ENCODE results near the gene DHRS12. TPM values are rescaled to one million over a fixed set of nuclear protein-coding genes. Genes with fewer than 3 reads are reported as not detected.

Gene DHRS12
- total RNA-seq, 1 experiment from 2014 or later = 2.6 TPM

DNA sequence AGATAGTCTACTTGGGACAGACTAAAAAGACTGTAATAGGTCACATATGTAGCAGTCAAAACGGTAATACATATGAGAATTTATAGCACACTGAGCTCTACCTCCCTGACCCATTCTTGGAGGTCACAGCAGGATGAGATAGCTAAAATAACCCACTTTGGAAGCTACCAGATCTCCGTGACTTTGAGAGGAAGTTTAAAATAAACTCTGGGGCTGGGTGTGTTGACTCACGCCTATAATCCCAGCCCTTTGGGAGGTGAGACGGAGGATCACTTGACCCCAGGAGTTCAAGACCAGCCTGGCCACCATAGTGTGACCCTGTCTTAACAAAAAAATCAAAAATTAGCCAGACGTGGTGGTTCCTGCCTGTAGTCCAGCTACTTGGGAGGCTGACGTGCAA, 45.3 kb downstream of the DHRS12 start:
- intact Hi-C loops (cut with micrococcal nuclease) = no loop called here
- no peaks in the 10 kb centered on the region for H3K27me3 ChIP-seq (ENCODE audit: low read length)
- ChIA-PET POLR2A (ENCODE audit: unreplicated experiment) (no interaction called here), CTCF (no interaction called here)
- ATAC-seq (no peak), DNase-seq (no peak)
- H3K79me2 ChIP-seq (ENCODE audit: low read length) = no peaks in the 10 kb centered on the region
- H3K9ac ChIP-seq (ENCODE audit: low read length) = no peak overlapping the region
- no peak overlapping the region for H2AFZ ChIP-seq (ENCODE audit: low read length)
- no peaks in the 10 kb centered on the region for H3K9me3 ChIP-seq (ENCODE audit: low read length)
- H3K9me2 ChIP-seq (replicated peaks; ENCODE audit: low read length) = no peaks in the 10 kb centered on the region
- H3K4me1 ChIP-seq (ENCODE audit: insufficient read depth, low read length) = peaks cover 4% of the 10 kb centered on the region; the same call in 1 of the 2 replicates
- no peaks in the 10 kb centered on the region; the same call in none of the 2 replicates for H3K36me3 ChIP-seq (ENCODE audit: low read depth, low read length)
- H4K20me1 ChIP-seq (ENCODE audit: low read length) = no peaks in the 10 kb centered on the region
- no peak overlapping the region for H3K27ac ChIP-seq (ENCODE audit: low read length)
- H3K4me3 ChIP-seq (ENCODE audit: low read length) = no peak overlapping the region
- no TSS peak for BruUV-seq (replicated peaks)
- H3K4me2 ChIP-seq (ENCODE audit: low read length) = no peak overlapping the region
- H3F3A ChIP-seq (ENCODE audit: low read length, unreplicated experiment) = no peaks in the 10 kb centered on the region
- TF ChIP-seq EZH2phosphoT487 (IDR thresholded peaks at IDR 0.05; ENCODE audit: borderline replicate concordance, low read length) = no peak
- no peak for TF ChIP-seq EZH2 (IDR thresholded peaks at IDR 0.05; ENCODE audit: low read length, unreplicated experiment)
- TF ChIP-seq, protein P1, sequence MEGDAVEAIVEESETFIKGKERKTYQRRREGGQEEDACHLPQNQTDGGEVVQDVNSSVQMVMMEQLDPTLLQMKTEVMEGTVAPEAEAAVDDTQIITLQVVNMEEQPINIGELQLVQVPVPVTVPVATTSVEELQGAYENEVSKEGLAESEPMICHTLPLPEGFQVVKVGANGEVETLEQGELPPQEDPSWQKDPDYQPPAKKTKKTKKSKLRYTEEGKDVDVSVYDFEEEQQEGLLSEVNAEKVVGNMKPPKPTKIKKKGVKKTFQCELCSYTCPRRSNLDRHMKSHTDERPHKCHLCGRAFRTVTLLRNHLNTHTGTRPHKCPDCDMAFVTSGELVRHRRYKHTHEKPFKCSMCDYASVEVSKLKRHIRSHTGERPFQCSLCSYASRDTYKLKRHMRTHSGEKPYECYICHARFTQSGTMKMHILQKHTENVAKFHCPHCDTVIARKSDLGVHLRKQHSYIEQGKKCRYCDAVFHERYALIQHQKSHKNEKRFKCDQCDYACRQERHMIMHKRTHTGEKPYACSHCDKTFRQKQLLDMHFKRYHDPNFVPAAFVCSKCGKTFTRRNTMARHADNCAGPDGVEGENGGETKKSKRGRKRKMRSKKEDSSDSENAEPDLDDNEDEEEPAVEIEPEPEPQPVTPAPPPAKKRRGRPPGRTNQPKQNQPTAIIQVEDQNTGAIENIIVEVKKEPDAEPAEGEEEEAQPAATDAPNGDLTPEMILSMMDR (conservative IDR thresholded peaks at IDR 0.05; ENCODE audit: low read depth, low read length) = no peak

DNA sequence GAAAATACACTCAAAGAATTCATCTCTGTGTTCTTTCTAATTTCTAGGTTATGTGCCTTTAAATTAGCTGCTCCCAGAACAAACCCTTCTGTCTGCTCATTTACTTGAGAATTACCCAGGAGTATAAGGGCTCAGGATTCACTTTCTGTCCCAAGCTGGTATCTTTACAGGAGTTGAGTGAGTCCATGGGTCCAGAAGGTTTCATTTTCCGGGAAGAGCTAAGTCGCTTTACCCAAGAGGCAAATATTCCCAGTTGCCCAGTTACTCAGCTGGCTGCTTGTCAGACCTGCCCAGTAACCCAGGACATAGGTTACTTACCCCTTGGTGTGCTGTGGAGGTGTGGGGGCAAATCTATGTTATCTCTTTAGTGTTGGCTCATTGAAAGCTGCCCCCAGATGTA, 47.3 kb downstream of the DHRS12 start:
- H3K27ac ChIP-seq (ENCODE audit: low read length) = no peak overlapping the region
- no peak for TF ChIP-seq EZH2 (IDR thresholded peaks at IDR 0.05; ENCODE audit: low read length, unreplicated experiment)
- no peak for TF ChIP-seq EZH2phosphoT487 (IDR thresholded peaks at IDR 0.05; ENCODE audit: borderline replicate concordance, low read length)
- TF ChIP-seq, protein P1 (conservative IDR thresholded peaks at IDR 0.05; ENCODE audit: low read depth, low read length) = no peak
- no peaks in the 10 kb centered on the region for H3K9me2 ChIP-seq (replicated peaks; ENCODE audit: low read length)
- no peak overlapping the region for H2AFZ ChIP-seq (ENCODE audit: low read length)
- no peaks in the 10 kb centered on the region for H3K79me2 ChIP-seq (ENCODE audit: low read length)
- no peak overlapping the region for H3K4me2 ChIP-seq (ENCODE audit: low read length)
- no peaks in the 10 kb centered on the region for H3K27me3 ChIP-seq (ENCODE audit: low read length)
- ATAC-seq (no peak), DNase-seq (no peak)
- ChIA-PET POLR2A (ENCODE audit: unreplicated experiment) (no interaction called here), CTCF (no interaction called here)
- intact Hi-C loops (cut with micrococcal nuclease) = no loop called here
- no peak overlapping the region for H3K9ac ChIP-seq (ENCODE audit: low read length)
- no peaks in the 10 kb centered on the region; the same call in none of the 2 replicates for H3K36me3 ChIP-seq (ENCODE audit: low read depth, low read length)
- no TSS peak for BruUV-seq (replicated peaks)
- H3K4me3 ChIP-seq (ENCODE audit: low read length) = no peak overlapping the region
- H4K20me1 ChIP-seq (ENCODE audit: low read length) = no peaks in the 10 kb centered on the region
- no peaks in the 10 kb centered on the region for H3K9me3 ChIP-seq (ENCODE audit: low read length)
- no peaks in the 10 kb centered on the region for H3F3A ChIP-seq (ENCODE audit: low read length, unreplicated experiment)
- peaks cover 3% of the 10 kb centered on the region; the same call in 1 of the 2 replicates for H3K4me1 ChIP-seq (ENCODE audit: insufficient read depth, low read length)

DNA sequence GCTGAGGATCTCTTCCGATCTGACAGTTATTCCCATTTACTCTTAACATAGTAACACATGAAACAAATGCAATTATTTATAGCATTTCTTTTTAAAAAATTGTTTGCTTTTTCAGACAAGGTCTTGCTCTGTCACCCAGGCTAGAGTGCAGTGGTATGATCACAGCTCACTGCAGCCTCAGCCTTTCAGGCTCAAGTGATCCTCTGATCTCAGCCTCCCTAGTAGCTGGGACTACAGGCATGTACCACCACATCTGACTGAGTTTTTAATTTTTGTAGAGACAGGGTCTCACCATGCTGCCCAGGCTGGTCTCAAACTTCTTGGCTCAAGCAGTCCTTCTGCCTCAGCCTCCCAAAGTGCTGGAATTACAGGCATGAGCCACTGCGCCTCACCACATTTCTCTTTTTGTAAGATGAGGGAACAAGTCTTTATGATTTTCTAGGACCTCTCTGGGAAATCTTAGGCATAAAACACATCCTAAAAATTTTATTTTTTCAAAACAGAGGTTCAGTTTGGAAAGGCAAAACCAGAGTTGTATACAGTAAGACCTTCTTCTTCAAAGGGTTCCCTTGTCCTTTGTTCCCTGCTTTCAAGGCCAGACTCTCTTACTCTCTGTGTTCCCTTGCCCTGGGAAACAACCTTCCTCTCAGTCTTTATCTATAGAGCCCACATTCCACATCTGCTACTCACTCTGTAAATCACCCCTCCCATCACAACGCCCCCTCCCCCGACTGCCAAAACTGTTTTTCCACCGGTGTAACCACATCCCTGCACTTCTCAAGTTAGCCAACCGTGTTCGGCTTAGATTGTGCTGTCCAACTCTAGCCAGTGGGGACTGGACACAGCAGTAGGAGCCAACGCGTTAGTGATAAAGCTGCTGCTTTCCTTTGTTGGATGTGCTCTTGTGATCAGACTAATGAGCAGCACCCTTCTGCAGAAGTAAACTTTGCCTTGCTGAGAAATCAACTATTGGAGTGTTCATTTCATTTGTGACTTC, 56.2 kb downstream of the DHRS12 start:
- Histone ChIP-seq H2AFZ (ENCODE audit: low read length) (no peak overlapping the region), H3K27me3 (ENCODE audit: low read length) (no peaks in the 10 kb centered on the region), H3K9me2 (replicated peaks; ENCODE audit: low read length) (no peaks in the 10 kb centered on the region), H3K4me1 (ENCODE audit: insufficient read depth, low read length) (no peaks in the 10 kb centered on the region), H3K79me2 (ENCODE audit: low read length) (no peaks in the 10 kb centered on the region), H3K9ac (ENCODE audit: low read length) (no peak overlapping the region), H3K27ac (ENCODE audit: low read length) (no peak overlapping the region), H3F3A (ENCODE audit: low read length, unreplicated experiment) (no peaks in the 10 kb centered on the region), H3K9me3 (ENCODE audit: low read length) (0 out of 2 replicates have a peak, but pooled peaks cover 7% of the 10 kb centered on the region), H3K36me3 (ENCODE audit: low read depth, low read length) (peaks cover 31% of the 10 kb centered on the region), H4K20me1 (ENCODE audit: low read length) (no peaks in the 10 kb centered on the region), H3K4me3 (ENCODE audit: low read length) (no peak overlapping the region), H3K4me2 (ENCODE audit: low read length) (no peak overlapping the region)
- ChIA-PET POLR2A (ENCODE audit: unreplicated experiment) (no interaction called here), CTCF (no interaction called here)
- intact Hi-C loops (cut with micrococcal nuclease) = no loop called here
- no peak for DNase-seq
- BruUV-seq (replicated peaks) = no TSS peak
- TF ChIP-seq EZH2phosphoT487 (IDR thresholded peaks at IDR 0.05; ENCODE audit: borderline replicate concordance, low read length) (no peak), EZH2 (IDR thresholded peaks at IDR 0.05; ENCODE audit: low read length, unreplicated experiment) (no peak)
- TF ChIP-seq, protein P1 (conservative IDR thresholded peaks at IDR 0.05; ENCODE audit: low read depth, low read length) = no peak
- ATAC-seq = no peak
